ENCODE results near the gene PC. TPM values are rescaled to one million over a fixed set of nuclear protein-coding genes. Genes with fewer than 3 reads are reported as not detected.
"Not testable (repeated sequence)": the region's sequence is repeated elsewhere in the genome, so short reads cannot be mapped to it uniquely, and the experiment has no call there.

Gene PC
- polyA plus RNA-seq, 2 donors: 18.0 to 24.9 TPM

- not testable (repeated sequence) for H3K27ac ChIP-seq (ENCODE audit: low read depth in 2 of 2, low read length in 1 of 2); H3K4me3 ChIP-seq (ENCODE audit: low read depth in 1 of 2, low read length in 2 of 2); H3K4me1 ChIP-seq (ENCODE audit: control insufficient read depth in 2 of 2, insufficient read depth in 2 of 2, low read length in 1 of 2); H3K27me3 ChIP-seq (ENCODE audit: control insufficient read depth in 1 of 2, insufficient read depth in 2 of 2, low read length in 2 of 2); H3K36me3 ChIP-seq (ENCODE audit: control insufficient read depth in 2 of 2, insufficient read depth in 2 of 2, low read length in 1 of 2); H3K9me3 ChIP-seq (ENCODE audit: control insufficient read depth in 2 of 2, insufficient read depth in 1 of 2, low read depth in 1 of 2, low read length in 1 of 2)
- WGBS, 2 donors: 75 to 79% methylated on average over 5 of the region's 5 CpGs
Measured at GRCh38 chr11:66961691-66962213, 3.6 kb upstream of the PC start.

DNA sequence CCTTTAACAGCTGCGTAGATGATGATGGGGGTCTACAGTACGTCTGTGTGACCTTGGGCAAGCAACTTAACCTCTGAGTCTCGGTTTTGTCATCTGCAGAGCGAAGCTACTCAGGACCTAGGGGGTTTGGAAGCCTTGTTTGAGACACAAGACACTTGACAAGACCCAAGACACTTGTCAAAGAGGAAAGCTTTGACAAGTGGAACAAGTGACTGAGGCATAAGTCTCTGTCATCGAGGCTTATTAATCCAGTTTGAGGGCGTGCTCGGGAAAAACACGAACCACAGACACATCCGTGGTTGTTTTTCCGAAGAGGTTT lies 732 bp upstream of the PC start:
- H3K9me3 ChIP-seq (ENCODE audit: control insufficient read depth in 2 of 2, insufficient read depth in 1 of 2, low read depth in 1 of 2, low read length in 1 of 2): no peaks in the 10 kb centered on the region
- no peaks in the 10 kb centered on the region for H3K27me3 ChIP-seq (ENCODE audit: control insufficient read depth in 1 of 2, insufficient read depth in 2 of 2, low read length in 2 of 2)
- H3K4me1 ChIP-seq (ENCODE audit: control insufficient read depth in 2 of 2, insufficient read depth in 2 of 2, low read length in 1 of 2): peaks cover 0 to 9% of the 10 kb centered on the region in 2 donors
- WGBS, 2 donors: 28 to 33% methylated on average over 10 of the region's 10 CpGs
- H3K4me3 ChIP-seq (ENCODE audit: low read depth in 1 of 2, low read length in 2 of 2): peak overlapping the region; percentile 16 to 73
- peak overlapping the region; percentile 28 to 92 for H3K27ac ChIP-seq (ENCODE audit: low read depth in 2 of 2, low read length in 1 of 2)
- no peaks in the 10 kb centered on the region for H3K36me3 ChIP-seq (ENCODE audit: control insufficient read depth in 2 of 2, insufficient read depth in 2 of 2, low read length in 1 of 2)

DNA sequence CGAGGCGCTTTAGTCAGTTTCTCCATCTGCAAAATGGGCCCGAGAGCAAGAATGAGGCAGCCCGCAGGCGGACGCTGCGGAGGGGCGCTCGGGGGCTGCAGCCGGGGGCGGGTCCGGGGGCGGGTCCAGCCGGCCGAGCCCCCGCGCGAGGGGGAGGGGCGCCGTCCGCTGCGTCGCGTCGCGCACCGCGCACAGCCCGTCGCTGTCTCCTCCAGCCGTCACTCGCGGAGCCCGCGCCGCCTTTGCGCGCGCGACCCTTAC lies 282 bp downstream of the PC start:
- peak overlapping the region; percentile 78 to 90 for H3K27ac ChIP-seq (ENCODE audit: low read depth in 2 of 2, low read length in 1 of 2)
- 0 to 1% methylated on average over 18 to 40 of the region's 40 CpGs for WGBS, 2 donors
- peaks cover 0 to 9% of the 10 kb centered on the region in 2 donors for H3K4me1 ChIP-seq (ENCODE audit: control insufficient read depth in 2 of 2, insufficient read depth in 2 of 2, low read length in 1 of 2)
- H3K27me3 ChIP-seq (ENCODE audit: control insufficient read depth in 1 of 2, insufficient read depth in 2 of 2, low read length in 2 of 2): no peaks in the 10 kb centered on the region
- no peaks in the 10 kb centered on the region for H3K9me3 ChIP-seq (ENCODE audit: control insufficient read depth in 2 of 2, insufficient read depth in 1 of 2, low read depth in 1 of 2, low read length in 1 of 2)
- no peaks in the 10 kb centered on the region for H3K36me3 ChIP-seq (ENCODE audit: control insufficient read depth in 2 of 2, insufficient read depth in 2 of 2, low read length in 1 of 2)
- peak overlapping the region; percentile 73 to 75 for H3K4me3 ChIP-seq (ENCODE audit: low read depth in 1 of 2, low read length in 2 of 2)

DNA sequence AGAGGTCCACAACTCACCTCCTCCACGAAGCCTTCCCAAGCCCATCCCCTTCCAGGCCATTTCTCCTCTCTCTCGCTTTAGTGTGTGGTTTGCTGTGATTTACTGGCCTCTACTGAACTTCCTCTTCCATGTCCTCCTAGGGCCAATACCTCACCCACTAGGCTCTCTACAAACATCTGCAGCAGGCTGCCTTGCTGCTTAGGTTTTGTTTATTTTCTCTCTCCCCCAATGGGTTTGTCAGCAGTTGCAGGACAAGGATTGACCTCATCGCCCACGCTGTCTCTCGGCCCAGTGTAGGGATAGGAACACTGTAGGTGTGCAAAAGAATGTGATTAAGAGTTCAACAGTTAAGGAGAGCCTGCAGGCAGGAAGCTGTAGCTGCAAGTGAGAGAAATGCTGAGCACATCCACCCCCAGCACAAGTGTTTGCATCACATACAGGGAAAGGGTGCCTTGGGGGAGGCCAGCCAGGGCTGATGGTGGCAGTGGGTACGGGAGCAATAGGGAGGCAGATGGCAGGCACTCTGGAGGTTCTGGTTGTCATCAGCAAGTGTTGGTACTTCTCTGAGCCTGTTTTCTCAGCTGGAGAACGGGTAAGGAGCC lies 1.4 kb downstream of the PC start:
- H3K36me3 ChIP-seq (ENCODE audit: control insufficient read depth in 2 of 2, insufficient read depth in 2 of 2, low read length in 1 of 2): no peaks in the 10 kb centered on the region
- peaks cover 0 to 9% of the 10 kb centered on the region in 2 donors for H3K4me1 ChIP-seq (ENCODE audit: control insufficient read depth in 2 of 2, insufficient read depth in 2 of 2, low read length in 1 of 2)
- no peaks in the 10 kb centered on the region for H3K27me3 ChIP-seq (ENCODE audit: control insufficient read depth in 1 of 2, insufficient read depth in 2 of 2, low read length in 2 of 2)
- H3K9me3 ChIP-seq (ENCODE audit: control insufficient read depth in 2 of 2, insufficient read depth in 1 of 2, low read depth in 1 of 2, low read length in 1 of 2): no peaks in the 10 kb centered on the region
- no peak overlapping the region for H3K27ac ChIP-seq (ENCODE audit: low read depth in 2 of 2, low read length in 1 of 2)
- H3K4me3 ChIP-seq (ENCODE audit: low read depth in 1 of 2, low read length in 2 of 2): no peak overlapping the region
- 70 to 72% methylated on average over 7 of the region's 7 CpGs for WGBS, 2 donors

- Histone ChIP-seq H3K4me3 (ENCODE audit: low read depth in 1 of 2, low read length in 2 of 2) (no peak overlapping the region), H3K27ac (ENCODE audit: low read depth in 2 of 2, low read length in 1 of 2) (no peak overlapping the region), H3K27me3 (ENCODE audit: control insufficient read depth in 1 of 2, insufficient read depth in 2 of 2, low read length in 2 of 2) (no peaks in the 10 kb centered on the region), H3K9me3 (ENCODE audit: control insufficient read depth in 2 of 2, insufficient read depth in 1 of 2, low read depth in 1 of 2, low read length in 1 of 2) (no peaks in the 10 kb centered on the region), H3K36me3 (ENCODE audit: control insufficient read depth in 2 of 2, insufficient read depth in 2 of 2, low read length in 1 of 2) (no peaks in the 10 kb centered on the region), H3K4me1 (ENCODE audit: control insufficient read depth in 2 of 2, insufficient read depth in 2 of 2, low read length in 1 of 2) (peaks cover 0 to 8% of the 10 kb centered on the region in 2 donors)
- 81 to 90% methylated on average over 13 of the region's 13 CpGs for WGBS, 2 donors
Measured at GRCh38 chr11:66953081-66953833, 4.9 kb downstream of the PC start.

- Histone ChIP-seq H3K27ac (ENCODE audit: low read depth in 2 of 2, low read length in 1 of 2) (no peak overlapping the region), H3K4me3 (ENCODE audit: low read depth in 1 of 2, low read length in 2 of 2) (no peak overlapping the region), H3K27me3 (ENCODE audit: control insufficient read depth in 1 of 2, insufficient read depth in 2 of 2, low read length in 2 of 2) (no peaks in the 10 kb centered on the region), H3K9me3 (ENCODE audit: control insufficient read depth in 2 of 2, insufficient read depth in 1 of 2, low read depth in 1 of 2, low read length in 1 of 2) (no peaks in the 10 kb centered on the region), H3K36me3 (ENCODE audit: control insufficient read depth in 2 of 2, insufficient read depth in 2 of 2, low read length in 1 of 2) (no peaks in the 10 kb centered on the region), H3K4me1 (ENCODE audit: control insufficient read depth in 2 of 2, insufficient read depth in 2 of 2, low read length in 1 of 2) (peaks cover 0 to 6% of the 10 kb centered on the region in 2 donors)
- 52 to 64% methylated on average over 7 of the region's 7 CpGs for WGBS, 2 donors
Measured at GRCh38 chr11:66951927-66952337, 6.3 kb downstream of the PC start.

DNA sequence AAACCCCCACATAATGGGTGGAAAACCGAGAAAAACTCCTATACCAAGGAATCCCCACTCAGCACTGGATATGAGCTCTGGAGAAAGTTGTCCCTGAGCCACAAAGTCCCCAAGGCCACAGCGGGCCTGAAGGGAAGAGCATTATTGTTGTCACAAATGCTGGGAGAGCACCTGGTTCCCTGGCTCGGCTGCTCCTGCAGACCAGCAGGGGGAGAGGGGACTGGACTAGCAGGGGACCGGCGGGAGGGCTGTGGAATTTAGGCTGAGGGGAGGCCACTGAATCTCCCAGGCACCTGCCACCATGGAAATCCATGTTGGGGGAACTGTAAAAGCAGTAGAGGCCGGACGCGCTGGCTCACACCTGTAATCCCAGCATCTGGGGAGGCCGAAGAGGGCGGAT lies 7.0 kb downstream of the PC start:
- H3K27ac ChIP-seq (ENCODE audit: low read depth in 2 of 2, low read length in 1 of 2): no peak overlapping the region
- H3K27me3 ChIP-seq (ENCODE audit: control insufficient read depth in 1 of 2, insufficient read depth in 2 of 2, low read length in 2 of 2): no peaks in the 10 kb centered on the region
- 94 to 95% methylated on average over 10 of the region's 10 CpGs for WGBS, 2 donors

GRCh38 chr11:66950112-66950535 lies 8.1 kb downstream of the PC start:
- no peaks in the 10 kb centered on the region for H3K9me3 ChIP-seq (ENCODE audit: control insufficient read depth in 2 of 2, insufficient read depth in 1 of 2, low read depth in 1 of 2, low read length in 1 of 2)
- peak overlapping the region in 1 of 2 donors; percentile 45 for H3K27ac ChIP-seq (ENCODE audit: low read depth in 2 of 2, low read length in 1 of 2)
- peaks cover 0 to 3% of the 10 kb centered on the region in 2 donors for H3K4me1 ChIP-seq (ENCODE audit: control insufficient read depth in 2 of 2, insufficient read depth in 2 of 2, low read length in 1 of 2)
- no peaks in the 10 kb centered on the region for H3K36me3 ChIP-seq (ENCODE audit: control insufficient read depth in 2 of 2, insufficient read depth in 2 of 2, low read length in 1 of 2)
- H3K27me3 ChIP-seq (ENCODE audit: control insufficient read depth in 1 of 2, insufficient read depth in 2 of 2, low read length in 2 of 2): no peaks in the 10 kb centered on the region
- 41 to 45% methylated on average over 8 of the region's 8 CpGs for WGBS, 2 donors
- no peak overlapping the region for H3K4me3 ChIP-seq (ENCODE audit: low read depth in 1 of 2, low read length in 2 of 2)

More for the DNA sequence above, 7.0 kb downstream of the PC start:
- no peaks in the 10 kb centered on the region for H3K9me3 ChIP-seq (ENCODE audit: control insufficient read depth in 2 of 2, insufficient read depth in 1 of 2, low read depth in 1 of 2, low read length in 1 of 2)
- peaks cover 0 to 4% of the 10 kb centered on the region in 2 donors for H3K4me1 ChIP-seq (ENCODE audit: control insufficient read depth in 2 of 2, insufficient read depth in 2 of 2, low read length in 1 of 2)
- H3K4me3 ChIP-seq (ENCODE audit: low read depth in 1 of 2, low read length in 2 of 2): no peak overlapping the region
- H3K36me3 ChIP-seq (ENCODE audit: control insufficient read depth in 2 of 2, insufficient read depth in 2 of 2, low read length in 1 of 2): no peaks in the 10 kb centered on the region

- H3K4me3 ChIP-seq (ENCODE audit: low read depth in 1 of 2, low read length in 2 of 2): no peak overlapping the region
- no peak overlapping the region for H3K27ac ChIP-seq (ENCODE audit: low read depth in 2 of 2, low read length in 1 of 2)
- no peaks in the 10 kb centered on the region for H3K36me3 ChIP-seq (ENCODE audit: control insufficient read depth in 2 of 2, insufficient read depth in 2 of 2, low read length in 1 of 2)
- H3K9me3 ChIP-seq (ENCODE audit: control insufficient read depth in 2 of 2, insufficient read depth in 1 of 2, low read depth in 1 of 2, low read length in 1 of 2): no peaks in the 10 kb centered on the region
- no peaks in the 10 kb centered on the region for H3K4me1 ChIP-seq (ENCODE audit: control insufficient read depth in 2 of 2, insufficient read depth in 2 of 2, low read length in 1 of 2)
- WGBS, 2 donors: 85 to 93% methylated on average over 5 of the region's 5 CpGs
- H3K27me3 ChIP-seq (ENCODE audit: control insufficient read depth in 1 of 2, insufficient read depth in 2 of 2, low read length in 2 of 2): no peaks in the 10 kb centered on the region
Measured at GRCh38 chr11:66938582-66939135, 19.5 kb downstream of the PC start.
